MG63 (cell line): ENCODE measurements around the gene LNPK. TPM values are rescaled to one million over a fixed set of nuclear protein-coding genes. Genes with fewer than 3 reads are reported as not detected.
"Not testable (repeated sequence)": the region's sequence is repeated elsewhere in the genome, so short reads cannot be mapped to it uniquely, and the experiment has no call there.

ENCODE experiments used
- DNase-seq: peaks from one replicate; pipeline ENCODE4 v3.0.0-alpha.2; 2020
- H3K27me3 ChIP-seq: fragments of 250-450 bp; sonication (Bioruptor Pico); 2 replicates; pipeline ENCODE4 v1.5.1; 2020; ENCODE audit warnings: mild to moderate bottlenecking, moderate library complexity
- H3K36me3 ChIP-seq: fragments of 250-450 bp; sonication (Bioruptor Pico); 2 replicates; pipeline ENCODE4 v1.5.1; 2020; ENCODE audit warnings: mild to moderate bottlenecking, moderate library complexity
- H3K4me3 ChIP-seq: fragments of 250-450 bp; sonication (Bioruptor Pico); 2 replicates; pipeline ENCODE4 v1.5.1; 2020; ENCODE audit warnings: mild to moderate bottlenecking, moderate library complexity
- H3K9me3 ChIP-seq: fragments of 250-450 bp; sonication (Bioruptor Pico); 2 replicates; pipeline ENCODE4 v1.5.1; 2020; ENCODE audit warnings: mild to moderate bottlenecking, moderate library complexity
- total RNA-seq: library from RNA; depleted of rRNA; stranded (reverse); fragments of >200 nt; shearing (Covaris generic); gene quantifications from 2 replicates; pipeline ENCODE4 v1.2.3, GENCODE V29; 2014; ENCODE audit warnings: low replicate concordance

Gene LNPK
- total RNA-seq, 1 experiment from 2014 or later = 38.4 TPM

DNA sequence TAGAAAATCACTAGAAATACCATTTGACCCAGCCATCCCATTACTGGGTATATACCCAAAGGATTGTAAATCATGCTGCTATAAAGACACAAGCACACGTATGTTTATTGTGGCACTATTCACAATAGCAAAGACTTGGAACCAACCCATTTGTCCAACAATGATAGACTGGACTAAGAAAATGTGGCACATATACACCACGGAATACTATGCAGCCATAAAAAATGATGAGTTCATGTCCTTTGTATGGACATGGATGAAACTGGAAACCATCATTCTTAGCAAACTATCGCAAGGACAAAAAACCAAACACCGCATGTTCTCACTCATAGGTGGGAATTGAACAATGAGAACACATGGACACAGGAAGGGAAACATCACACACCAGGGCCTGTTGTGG lies 14.9 kb downstream of the LNPK start:
- H3K9me3 ChIP-seq, DNase-seq, H3K27me3 ChIP-seq, H3K4me3 ChIP-seq: not testable (repeated sequence)
- peaks cover 22% of the 10 kb centered on the region for H3K36me3 ChIP-seq

DNA sequence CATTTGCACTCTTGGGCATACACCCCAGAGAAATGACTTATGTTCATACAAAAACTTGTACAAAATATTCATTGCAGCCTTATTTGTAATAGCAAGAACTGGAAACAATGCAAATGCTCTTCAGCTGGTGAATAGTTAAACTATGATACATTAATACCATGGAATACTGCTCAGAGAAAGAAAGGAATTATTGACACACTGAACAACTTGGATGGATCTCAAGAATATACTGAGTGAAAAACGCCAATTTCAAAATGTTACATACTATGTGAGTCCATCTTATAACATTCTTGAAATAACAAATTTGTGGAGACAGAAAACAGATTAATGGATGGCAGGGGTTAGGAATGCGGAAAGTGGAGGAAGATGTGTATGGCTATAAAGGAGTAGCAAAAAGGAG lies 17.2 kb downstream of the LNPK start:
- no peak overlapping the region for H3K4me3 ChIP-seq
- no peaks in the 10 kb centered on the region for H3K27me3 ChIP-seq
- no peaks in the 10 kb centered on the region for H3K9me3 ChIP-seq
- peaks cover 21% of the 10 kb centered on the region for H3K36me3 ChIP-seq
- no peak for DNase-seq

DNA sequence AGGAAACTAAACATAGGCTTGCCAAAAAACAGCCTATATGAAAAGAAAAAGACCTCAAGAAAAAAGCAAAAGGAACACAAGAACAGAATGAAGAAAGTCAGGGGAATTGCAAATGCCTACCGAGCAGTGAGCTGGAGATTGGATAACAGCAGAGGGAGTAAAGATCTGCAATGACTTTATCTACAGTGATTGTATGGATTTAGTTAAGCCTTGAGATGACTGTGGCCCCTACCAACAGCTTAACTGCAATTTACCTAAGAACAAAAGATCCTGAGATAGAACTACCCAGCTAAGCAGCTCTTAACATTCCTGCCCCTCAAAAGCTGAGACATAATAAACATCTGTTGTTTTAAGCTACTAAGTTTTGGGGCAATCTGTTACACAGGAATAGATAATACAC lies 20.5 kb downstream of the LNPK start:
- Histone ChIP-seq H3K36me3 (peaks cover 37% of the 10 kb centered on the region), H3K27me3 (no peaks in the 10 kb centered on the region), H3K4me3 (no peak overlapping the region), H3K9me3 (no peaks in the 10 kb centered on the region)
- no peak for DNase-seq

DNA sequence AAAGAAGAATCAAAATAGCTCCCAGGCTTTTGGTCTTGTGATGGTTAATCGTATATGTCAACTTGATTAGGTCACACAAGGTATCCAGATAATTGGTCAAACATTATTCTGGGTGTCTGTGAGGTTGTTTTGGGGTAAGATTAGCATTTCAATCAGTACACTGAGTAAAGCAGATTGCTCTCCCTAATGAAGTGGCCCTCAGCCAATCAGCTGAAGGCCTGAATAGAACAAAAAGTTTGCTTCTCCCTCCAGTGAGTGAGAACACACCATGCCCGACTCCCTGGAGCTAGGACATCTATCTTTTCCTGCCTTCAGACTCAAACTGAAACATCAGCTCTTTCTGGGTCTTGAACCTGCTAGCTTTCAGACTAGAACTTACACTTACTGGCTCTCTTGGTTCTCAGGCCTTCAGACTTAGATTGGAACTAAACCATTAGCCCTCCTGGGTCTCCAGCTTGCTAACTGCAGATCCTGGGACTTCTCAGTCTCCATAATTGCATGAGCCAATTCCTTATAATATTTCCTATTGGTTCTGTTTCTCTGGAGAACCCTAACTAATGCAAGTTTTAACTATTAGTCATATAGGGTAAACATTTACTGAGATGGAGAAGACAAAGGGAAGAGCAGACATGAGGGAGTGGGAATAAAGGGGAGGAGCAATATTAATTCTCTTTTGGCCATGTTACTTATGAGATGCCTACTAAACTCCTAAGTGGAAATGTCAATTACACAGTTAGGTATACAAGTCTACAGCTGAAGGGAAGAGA lies 25.5 kb downstream of the LNPK start:
- Histone ChIP-seq H3K9me3 (peaks cover 5% of the 10 kb centered on the region), H3K4me3 (no peak overlapping the region), H3K27me3 (no peaks in the 10 kb centered on the region), H3K36me3 (peaks cover 66% of the 10 kb centered on the region)
- no peak for DNase-seq

DNA sequence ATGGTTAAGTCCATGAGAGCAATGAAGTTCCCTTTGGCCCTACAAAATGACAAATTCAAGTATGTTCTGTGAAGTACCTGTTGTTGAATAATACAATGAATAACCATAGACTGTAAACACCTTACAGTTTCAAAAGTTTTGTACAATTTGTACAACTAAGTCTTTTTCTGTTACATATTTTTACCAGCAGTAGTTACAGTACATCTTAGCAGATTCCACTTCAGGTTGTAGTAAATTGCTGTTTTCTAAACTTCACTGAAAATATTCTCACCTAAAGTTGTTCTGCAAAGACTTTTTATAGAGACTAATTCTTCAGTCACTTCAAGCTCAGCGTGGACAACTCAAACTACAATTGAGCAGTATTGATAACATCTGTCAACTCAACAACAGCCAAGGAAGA lies 28.7 kb downstream of the LNPK start:
- no peaks in the 10 kb centered on the region for H3K27me3 ChIP-seq
- no peak overlapping the region for H3K4me3 ChIP-seq
- no peak for DNase-seq
- H3K9me3 ChIP-seq = peaks cover 5% of the 10 kb centered on the region
- H3K36me3 ChIP-seq = peaks cover 62% of the 10 kb centered on the region

DNA sequence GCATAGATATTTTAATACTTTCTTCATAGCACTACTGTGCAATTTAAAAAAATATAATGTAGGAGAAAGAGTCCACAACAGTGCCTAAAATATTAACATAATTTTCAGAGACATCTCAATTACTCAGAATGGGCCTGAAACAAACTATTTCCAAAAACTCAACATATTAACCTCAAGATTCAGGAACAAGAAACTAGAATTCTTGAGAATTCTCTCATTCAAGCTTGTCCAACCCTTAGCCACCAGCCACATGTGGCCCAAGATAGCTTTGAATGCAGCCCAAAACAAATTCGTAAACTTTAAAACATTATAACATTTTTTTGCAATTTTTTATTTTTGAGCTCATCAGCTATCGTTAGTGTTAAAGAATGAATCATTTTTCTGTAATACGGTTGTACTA lies 35.2 kb downstream of the LNPK start:
- no peak for DNase-seq
- peaks cover 19% of the 10 kb centered on the region for H3K36me3 ChIP-seq
- no peaks in the 10 kb centered on the region for H3K27me3 ChIP-seq
- no peaks in the 10 kb centered on the region for H3K9me3 ChIP-seq
- H3K4me3 ChIP-seq = no peak overlapping the region

DNA sequence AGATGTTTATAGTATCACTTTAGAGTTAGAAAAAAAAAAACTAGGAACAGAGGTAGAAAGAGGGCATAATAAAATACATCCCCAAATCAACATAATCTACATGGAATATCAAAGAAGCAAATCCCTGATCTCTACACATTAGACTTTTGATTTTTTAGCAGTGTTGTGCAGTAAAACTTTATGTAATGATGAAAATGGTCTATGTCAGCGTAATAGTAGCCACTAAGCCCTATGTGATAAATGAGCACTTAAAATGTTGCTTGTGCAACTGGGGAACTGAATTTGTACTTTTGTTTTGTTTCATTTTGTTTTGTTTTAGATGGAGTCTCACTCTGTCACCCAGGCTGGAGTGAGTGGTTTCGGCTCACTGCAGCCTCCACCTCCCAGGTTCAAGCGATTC lies 36.3 kb downstream of the LNPK start:
- Histone ChIP-seq H3K4me3 (no peak overlapping the region), H3K9me3 (no peaks in the 10 kb centered on the region), H3K36me3 (peaks cover 23% of the 10 kb centered on the region), H3K27me3 (no peaks in the 10 kb centered on the region)
- DNase-seq = no peak

DNA sequence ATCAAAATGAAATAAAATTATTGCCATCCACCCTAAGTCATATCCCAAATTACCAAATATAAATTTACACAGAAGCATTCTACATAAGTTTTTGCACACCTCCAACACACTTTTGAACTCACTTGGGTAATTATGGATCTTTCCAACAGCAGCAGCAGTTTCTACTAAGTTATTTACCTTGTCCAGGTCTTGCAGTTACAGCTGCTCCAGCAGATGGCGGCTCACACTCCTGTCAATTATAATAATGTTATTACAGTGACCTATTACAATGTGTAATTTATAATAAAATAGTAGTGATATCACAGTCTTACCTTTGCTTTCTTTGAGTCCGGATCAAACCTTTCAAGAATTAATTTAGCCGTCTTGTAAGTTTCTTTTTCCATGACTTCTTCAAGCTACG lies 37.9 kb downstream of the LNPK start:
- no peak overlapping the region for H3K4me3 ChIP-seq
- DNase-seq = no peak
- H3K27me3 ChIP-seq = no peaks in the 10 kb centered on the region
- no peaks in the 10 kb centered on the region for H3K9me3 ChIP-seq
- peaks cover 16% of the 10 kb centered on the region for H3K36me3 ChIP-seq

DNA sequence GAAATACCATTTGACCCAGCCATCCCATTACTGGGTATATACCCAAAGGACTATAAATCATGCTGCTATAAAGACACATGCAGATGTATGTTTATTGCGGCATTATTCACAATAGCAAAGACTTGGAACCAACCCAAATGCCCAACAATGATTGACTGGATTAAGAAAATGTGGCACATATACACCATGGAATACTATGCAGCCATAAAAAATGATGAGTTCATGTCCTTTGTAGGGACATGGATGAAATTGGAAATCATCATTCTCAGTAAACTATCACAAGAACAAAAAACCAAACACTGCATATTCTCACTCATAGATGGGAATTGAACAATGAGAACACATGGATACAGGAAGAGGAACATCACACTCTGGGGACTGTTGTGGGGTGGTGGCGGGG lies 38.9 kb downstream of the LNPK start:
- not testable (repeated sequence) for H3K27me3 ChIP-seq, H3K9me3 ChIP-seq, H3K4me3 ChIP-seq, DNase-seq
- H3K36me3 ChIP-seq = peaks cover 21% of the 10 kb centered on the region

DNA sequence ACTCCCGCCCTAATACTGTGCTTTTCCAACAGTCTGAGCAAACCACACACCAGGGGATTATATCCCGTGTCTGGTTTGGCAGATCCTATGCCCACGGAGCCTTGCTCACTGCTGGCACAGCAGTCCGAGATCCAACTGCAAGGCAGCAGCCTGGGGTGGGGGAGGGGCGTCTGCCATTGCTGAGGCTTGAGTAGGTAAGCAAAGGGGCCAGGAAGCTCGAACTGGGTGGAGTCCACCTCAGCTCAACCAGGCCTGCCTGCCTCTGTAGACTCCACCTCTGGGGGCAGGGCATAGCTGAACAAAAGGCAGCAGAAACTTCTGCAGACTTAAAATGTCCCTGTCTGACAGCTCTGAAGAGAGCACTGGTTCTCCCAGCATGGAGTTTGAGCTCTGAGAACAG lies 44.2 kb downstream of the LNPK start:
- Histone ChIP-seq H3K4me3 (no peak overlapping the region), H3K27me3 (no peaks in the 10 kb centered on the region), H3K36me3 (peaks cover 12% of the 10 kb centered on the region), H3K9me3 (no peaks in the 10 kb centered on the region)
- no peak for DNase-seq

DNA sequence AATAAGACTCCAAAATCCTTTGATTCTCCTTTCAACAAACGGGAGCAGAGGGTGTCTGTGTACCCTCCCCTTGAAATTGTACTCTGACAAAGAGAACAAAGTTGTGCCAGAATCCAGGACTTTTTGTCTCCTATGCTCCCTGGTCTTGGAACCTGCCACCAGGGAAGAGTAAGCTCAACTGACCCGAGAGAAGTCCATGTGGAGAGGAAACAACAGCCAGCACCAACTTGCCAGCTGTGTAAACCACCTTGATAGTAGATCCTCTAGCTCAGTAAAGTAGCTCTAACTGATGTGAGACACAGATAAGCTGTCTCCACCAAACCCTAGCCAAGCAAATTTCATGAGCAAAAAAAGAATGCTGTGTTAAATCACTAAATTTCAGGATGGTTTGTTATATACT lies 46.9 kb downstream of the LNPK start:
- DNase-seq = no peak
- no peaks in the 10 kb centered on the region for H3K9me3 ChIP-seq
- no peak overlapping the region for H3K4me3 ChIP-seq

DNA sequence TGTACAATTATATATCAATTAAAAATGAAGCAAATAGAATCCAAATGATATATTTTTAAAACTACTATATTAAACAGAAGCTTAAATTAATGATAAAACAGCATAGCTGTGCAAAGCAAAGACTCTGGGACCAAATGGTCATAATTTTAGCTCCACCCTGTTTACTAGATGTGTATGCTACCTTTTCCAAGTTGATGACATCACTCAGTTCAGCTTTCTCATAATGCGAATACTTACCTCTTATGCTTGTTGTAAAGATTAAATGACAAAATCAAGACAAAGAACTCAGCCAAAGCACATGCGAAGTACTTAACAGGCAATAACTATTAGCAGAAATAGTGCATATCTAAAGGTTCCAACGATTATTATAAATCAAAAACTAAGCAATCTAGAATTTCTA lies 51.6 kb downstream of the LNPK start:
- H3K36me3 ChIP-seq = peaks cover 9% of the 10 kb centered on the region
- no peaks in the 10 kb centered on the region for H3K27me3 ChIP-seq
- no peaks in the 10 kb centered on the region for H3K9me3 ChIP-seq
- DNase-seq = no peak
- H3K4me3 ChIP-seq = no peak overlapping the region

More for the DNA sequence above, 46.9 kb downstream of the LNPK start:
- H3K36me3 ChIP-seq = peaks cover 8% of the 10 kb centered on the region
- H3K27me3 ChIP-seq = no peaks in the 10 kb centered on the region

DNA sequence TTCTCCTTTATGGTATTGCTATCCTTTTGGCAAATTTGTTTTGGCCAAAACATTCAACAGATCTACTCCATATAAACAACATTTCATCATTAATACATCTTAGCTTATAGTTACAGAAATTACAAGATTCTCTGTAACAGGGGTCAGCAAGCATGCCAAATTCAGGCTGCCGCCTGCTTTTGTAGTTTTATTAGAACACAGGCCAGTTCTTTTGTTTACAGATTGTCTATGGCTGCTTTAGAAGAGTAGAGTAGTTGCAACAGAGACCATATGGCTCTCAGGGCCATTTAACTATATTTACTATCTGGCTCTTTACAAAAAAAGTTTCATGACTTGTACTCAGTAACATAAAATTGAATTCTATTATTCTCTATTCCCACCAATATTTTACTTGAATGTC lies 53.9 kb downstream of the LNPK start:
- DNase-seq = no peak
- peaks cover 12% of the 10 kb centered on the region for H3K36me3 ChIP-seq
- no peak overlapping the region for H3K4me3 ChIP-seq
- no peaks in the 10 kb centered on the region for H3K9me3 ChIP-seq
- H3K27me3 ChIP-seq = no peaks in the 10 kb centered on the region

DNA sequence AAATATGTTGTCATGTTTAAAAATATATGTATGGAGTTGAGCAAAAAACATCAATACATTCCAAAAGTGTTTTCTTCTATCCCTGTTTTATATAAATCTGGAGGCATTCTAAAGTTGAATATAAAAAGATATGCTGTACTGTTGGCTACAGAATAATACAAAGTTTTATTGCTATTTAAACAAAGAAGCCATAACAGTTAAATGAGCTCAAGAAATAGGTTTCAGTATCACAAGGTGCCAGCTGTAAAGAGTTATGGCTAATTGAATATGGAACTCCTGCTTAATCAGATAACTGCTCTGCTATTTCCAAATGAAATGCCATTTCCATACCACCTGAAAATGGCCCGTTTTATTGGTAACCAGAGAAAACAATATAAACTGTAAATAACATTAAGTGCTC lies 55.0 kb downstream of the LNPK start:
- no peak for DNase-seq
- no peaks in the 10 kb centered on the region for H3K27me3 ChIP-seq
- no peak overlapping the region for H3K4me3 ChIP-seq
- peaks cover 6% of the 10 kb centered on the region for H3K9me3 ChIP-seq
- H3K36me3 ChIP-seq = peaks cover 14% of the 10 kb centered on the region

DNA sequence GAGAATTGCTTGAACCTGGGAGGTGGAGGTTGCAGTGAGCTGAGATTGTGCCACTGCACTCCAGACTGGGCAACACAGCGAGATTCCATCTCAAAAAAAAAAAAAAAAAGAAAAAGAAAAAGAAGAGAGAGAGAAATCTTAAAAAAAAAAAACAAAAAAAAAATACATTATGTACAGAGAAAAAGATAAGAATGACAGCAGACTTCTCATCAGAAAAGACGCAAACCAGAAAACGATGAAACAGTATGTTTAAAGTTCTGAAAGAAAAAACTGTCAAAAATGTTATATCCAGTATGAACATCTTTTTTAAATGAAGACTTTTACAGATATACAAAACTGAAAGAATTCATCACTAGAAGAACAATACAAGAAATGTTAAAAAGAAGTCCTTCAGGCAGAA lies 60.4 kb downstream of the LNPK start:
- Histone ChIP-seq H3K36me3 (peaks cover 37% of the 10 kb centered on the region), H3K27me3 (no peaks in the 10 kb centered on the region), H3K9me3 (peaks cover 9% of the 10 kb centered on the region), H3K4me3 (no peak overlapping the region)
- DNase-seq = no peak

DNA sequence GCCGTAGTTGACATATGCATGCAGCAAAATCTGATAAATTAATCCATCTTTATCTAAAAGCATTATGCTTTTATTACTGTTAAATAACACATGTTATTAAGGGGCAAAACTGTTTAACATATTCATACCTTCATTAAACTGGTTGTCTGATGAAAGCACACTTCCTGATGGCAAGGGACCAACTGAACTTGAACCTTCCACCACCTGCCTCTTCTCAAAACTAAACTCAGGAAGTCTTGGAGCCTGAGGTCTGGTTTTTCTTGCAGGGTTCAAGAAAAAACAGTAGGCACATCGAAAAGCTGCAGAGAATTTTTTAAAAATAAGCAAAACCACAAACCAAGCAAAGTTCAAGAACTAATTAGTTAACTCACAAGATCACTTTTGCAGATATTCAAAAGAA lies 64.9 kb downstream of the LNPK start:
- H3K36me3 ChIP-seq = peaks cover 53% of the 10 kb centered on the region
- no peak for DNase-seq
- H3K4me3 ChIP-seq = no peak overlapping the region
- H3K9me3 ChIP-seq = peaks cover 4% of the 10 kb centered on the region
- no peaks in the 10 kb centered on the region for H3K27me3 ChIP-seq

DNA sequence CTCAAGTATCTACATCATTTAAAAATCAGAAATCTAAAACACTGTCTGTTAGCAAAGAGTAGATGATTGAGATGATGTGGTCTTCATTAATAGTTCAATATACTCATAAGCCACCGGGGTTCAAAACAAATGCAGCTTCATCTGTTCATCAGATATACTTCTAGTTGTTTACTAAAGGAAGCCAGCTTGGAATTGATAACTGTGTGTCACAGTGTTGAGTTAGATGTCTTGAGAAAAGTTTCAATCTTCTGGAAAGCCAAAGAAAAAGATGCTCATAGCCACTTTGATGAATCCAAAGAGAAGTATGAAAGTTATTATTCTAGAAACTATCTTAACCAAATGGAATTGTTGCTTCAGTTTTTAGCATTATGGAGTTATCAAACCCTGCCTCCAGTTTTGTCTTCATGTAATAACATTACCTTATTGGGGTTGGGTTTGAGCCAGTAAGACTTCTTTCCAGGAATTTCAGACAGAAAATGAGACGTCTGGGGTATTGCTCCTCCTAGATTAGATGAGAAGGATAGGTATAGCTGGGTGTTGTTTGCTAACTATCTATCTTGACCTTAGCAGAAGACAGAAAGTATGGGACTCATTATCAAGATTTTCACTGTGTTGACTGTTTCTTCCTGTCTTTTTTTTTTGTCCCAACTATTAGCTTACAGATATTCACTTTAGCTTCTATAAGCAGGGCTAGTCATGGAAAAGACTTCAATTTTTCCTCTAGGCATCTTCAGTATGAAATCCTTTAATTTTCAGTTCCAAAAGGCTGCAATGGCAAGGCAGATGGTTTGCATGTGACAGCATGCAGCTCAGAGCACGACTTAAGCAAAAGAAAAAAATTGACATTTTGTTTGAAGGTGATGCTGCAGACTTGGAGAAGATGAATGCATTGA lies 66.5 kb downstream of the LNPK start:
- no peak for DNase-seq
- Histone ChIP-seq H3K27me3 (no peaks in the 10 kb centered on the region), H3K4me3 (no peak overlapping the region), H3K9me3 (no peaks in the 10 kb centered on the region), H3K36me3 (peaks cover 46% of the 10 kb centered on the region)

DNA sequence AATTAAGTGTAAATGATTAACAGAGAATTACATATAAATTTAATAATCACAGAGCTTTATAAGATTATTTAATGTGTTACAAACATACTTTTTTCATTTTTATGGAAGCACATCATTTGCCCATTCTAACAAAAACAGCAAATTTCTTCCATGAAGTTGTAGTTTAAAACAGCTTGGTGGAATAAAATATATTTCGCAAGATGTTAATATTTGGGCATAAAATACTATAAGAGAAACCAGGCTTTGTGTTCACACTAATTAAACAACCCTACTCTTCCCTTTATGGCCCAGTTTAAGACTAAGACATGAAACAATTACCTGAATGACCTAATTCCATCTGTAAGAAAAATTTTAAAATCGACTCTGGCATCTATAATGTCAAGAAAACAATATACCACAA lies 69.4 kb downstream of the LNPK start:
- Histone ChIP-seq H3K4me3 (no peak overlapping the region), H3K27me3 (no peaks in the 10 kb centered on the region), H3K9me3 (no peaks in the 10 kb centered on the region), H3K36me3 (peaks cover 38% of the 10 kb centered on the region)
- no peak for DNase-seq
